HepG2 (cell line): ENCODE data around the gene IL1RAPL2. TPM values are rescaled to one million over a fixed set of nuclear protein-coding genes. Genes with fewer than 3 reads are reported as not detected.

ENCODE experiments used
- ATAC-seq: fragments of 200-7000 bp; cut with Tn5 transposase; 3 replicates; pipeline ENCODE4 v1.9.1; 2020; ENCODE audit warnings: mild to moderate bottlenecking, moderate library complexity
- BruUV-seq: library from RNA; stranded (reverse); fragments of 400-500 nt; replicated peaks from 2 replicates; lab custom pipeline; 2021; lab: Mats Ljungman, UMichigan
- CTCF ChIA-PET: fragments of 300-600 bp; formaldehyde crosslinking; extraction: SDS; loops from one replicate; lab custom pipeline; 2021; ENCODE audit warnings: low total read pairs, inconsistent platforms, low intra/inter-chr PET ratio; lab: Yijun Ruan, JAX
- POLR2A ChIA-PET: fragments of 350-600 bp; sonication (Branson Sonifier 250); formaldehyde crosslinking; loops from one replicate; lab custom pipeline; 2020; ENCODE audit warnings: antibody characterized with exemption, inconsistent platforms; lab: Yijun Ruan, JAX
- DNase-seq: peaks from one replicate; pipeline ENCODE4 v3.0.0-alpha.2; 2015; ENCODE audit warnings: low spot score
- FAIRE-seq: peaks from 3 replicates; lab custom pipeline; 2011; peaks lifted over from hg19 to GRCh38; lab: Jason Lieb, UNC
- H2AFZ ChIP-seq: one replicate; pipeline ENCODE4 v1.6.1; 2011; ENCODE audit warnings: low read length, inconsistent platforms
- H3K27ac ChIP-seq: fragments of 300-600 bp; 3 replicates; pipeline ENCODE4 v1.8.0; 2011; ENCODE audit warnings: mixed run types, mild to moderate bottlenecking, mixed read lengths, low read length, inconsistent platforms; ENCODE audit not compliant: insufficient read depth; ENCODE audit errors: extremely low read length
- H3K27me3 ChIP-seq, 2 experiments: fragments of 200-600 bp in 1 of 2; 2 replicates in 1 of 2; 3 replicates in 1 of 2; pipeline versions ENCODE4 v1.6.0 to v1.8.0; 2011; ENCODE audit warnings: low read length in 2 of 2, mild to moderate bottlenecking in 2 of 2, moderate library complexity in 2 of 2, inconsistent platforms in 1 of 2; ENCODE audit not compliant: insufficient read depth in 2 of 2, control insufficient read depth in 1 of 2
- H3K36me3 ChIP-seq, 2 experiments: fragments of 200-600 bp in 1 of 2; replicated peaks in 1 of 2; 2 replicates in 1 of 2; 3 replicates in 1 of 2; pipeline versions ENCODE4 v1.5.1 to v1.8.0; 2011; ENCODE audit warnings: low read length in 2 of 2, inconsistent platforms in 1 of 2; ENCODE audit not compliant: insufficient read depth in 2 of 2, control insufficient read depth in 1 of 2
- H3K4me1 ChIP-seq: 2 replicates; pipeline ENCODE4 v1.5.1; 2012; ENCODE audit warnings: low read length, inconsistent platforms; ENCODE audit not compliant: insufficient read depth
- H3K4me2 ChIP-seq: 2 replicates; pipeline ENCODE4 v1.6.0; 2011; ENCODE audit warnings: low read depth, low read length, inconsistent platforms
- H3K4me3 ChIP-seq, 3 experiments: fragments of 200-600 bp in 1 of 3; sonication (generic), shearing (Covaris generic) in 1 of 3; replicated peaks in 1 of 3; 2 replicates each; pipeline ENCODE4 v1.5.1; 2011 to 2016; ENCODE audit warnings: low read length in 3 of 3, inconsistent platforms in 2 of 3, low read depth in 2 of 3, mild to moderate bottlenecking in 2 of 3, control low read depth in 1 of 3, mixed read lengths in 1 of 3; ENCODE audit not compliant: insufficient read depth in 1 of 3
- H3K79me2 ChIP-seq: one replicate; pipeline ENCODE4 v1.6.1; 2011; ENCODE audit warnings: low read length, inconsistent platforms; ENCODE audit not compliant: insufficient read depth
- H3K9ac ChIP-seq: 2 replicates; pipeline ENCODE4 v1.6.0; 2011; ENCODE audit warnings: mild to moderate bottlenecking, low read depth, low read length, inconsistent platforms; ENCODE audit not compliant: insufficient read depth
- H3K9me3 ChIP-seq: 2 replicates; pipeline ENCODE4 v1.5.1; 2012; ENCODE audit warnings: mild to moderate bottlenecking, low read length
- H4K20me1 ChIP-seq: 2 replicates; pipeline ENCODE4 v1.6.0; 2011; ENCODE audit warnings: inconsistent platforms, mild to moderate bottlenecking, low read length, moderate library complexity; ENCODE audit not compliant: insufficient read depth
- ATF1 ChIP-seq: IDR thresholded peaks from 2 replicates; pipeline ENCODE4 v1.6.1; 2016; ENCODE audit warnings: mild to moderate bottlenecking, control low read depth
- ETV5 ChIP-seq: IDR thresholded peaks from 2 replicates; pipeline ENCODE4 v1.6.1; 2018; ENCODE audit warnings: missing biosample characterization, missing genetic modification reagents, inconsistent platforms, borderline replicate concordance
- MAFG ChIP-seq: sonication (generic); formaldehyde crosslinking; IDR thresholded peaks from 2 replicates; pipeline ENCODE4 v1.5.1; 2020; ENCODE audit warnings: mild to moderate bottlenecking, missing genetic modification reagents
- PCBP1 ChIP-seq: fragments of 200-400 bp; formaldehyde crosslinking; IDR thresholded peaks from 2 replicates; pipeline ENCODE4 v1.6.1; 2017; ENCODE audit warnings: mild to moderate bottlenecking, low read depth, low read length, borderline replicate concordance
- SALL1 ChIP-seq: sonication (generic); formaldehyde crosslinking; IDR thresholded peaks from 2 replicates; pipeline ENCODE4 v1.8.0; 2022; ENCODE audit warnings: mild to moderate bottlenecking, missing genetic modification reagents
- ZNF337 ChIP-seq: sonication (generic); formaldehyde crosslinking; IDR thresholded peaks from 2 replicates; pipeline ENCODE4 v1.5.1; 2020; ENCODE audit warnings: missing genetic modification reagents, low read depth, mild to moderate bottlenecking, borderline replicate concordance
- ZNF460 ChIP-seq: sonication (generic); formaldehyde crosslinking; IDR thresholded peaks from 2 replicates; pipeline ENCODE4 v1.5.1; 2020; ENCODE audit warnings: missing genetic modification reagents, mild to moderate bottlenecking, borderline replicate concordance
- WGBS: methylation state at CpG from one replicate; pipeline ENCODE4 v1.1.6; 2017; ENCODE audit warnings: low lambda C conversion rate; 5-methylcytosine and 5-hydroxymethylcytosine counted together
- in situ Hi-C: cut with HindIII; loops from 2 replicates; pipeline ENCODE4 v1.10.0; 2017; ENCODE audit warnings: low pct_unique_long_range_greater_than_20kb; ENCODE audit not compliant: extremely low pct_ligation_motif_present
- intact Hi-C: fragments of 100-400 bp; cut with micrococcal nuclease; formaldehyde crosslinking; loops from one replicate; pipeline ENCODE4 v1.10.0; 2022; ENCODE audit not compliant: unreplicated experiment
- polyA plus RNA-seq, 8 experiments: library from polyadenylated mRNA; depleted of rRNA in 3 of 8; stranded (reverse) in 7 of 8; unstranded in 1 of 8; fragments of >200 nt; fragmentation: Illumina TruSeq in 4 of 8; extraction: Trizol in 4 of 8; gene quantifications; 2 replicates each; pipeline versions ENCODE4 v1.2.1 to v1.2.3, GENCODE V29; 2011 to 2016; ENCODE audit warnings: low read depth in 4 of 8, missing spikeins in 1 of 8, mixed read lengths in 1 of 8; ENCODE audit not compliant: insufficient read depth in 1 of 8
- total RNA-seq, 5 experiments: library from RNA; depleted of rRNA; stranded (reverse); fragments of >200 nt; fragmentation: Illumina TruSeq; extraction: Trizol; gene quantifications; 2 replicates each; pipeline ENCODE4 v1.2.3, GENCODE V29; 2016; ENCODE audit warnings: low read depth in 1 of 5
- TF ChIP-seq, protein P1 (sequence below): sonication (generic); formaldehyde crosslinking; IDR thresholded peaks from 2 replicates; pipeline ENCODE4 v1.4.0; 2020; ENCODE audit warnings: missing genetic modification reagents, borderline replicate concordance
- TF ChIP-seq, protein P2 (sequence below): sonication (generic); formaldehyde crosslinking; conservative IDR thresholded peaks from 2 replicates; pipeline ENCODE4 v1.4.0; 2020; ENCODE audit warnings: missing genetic modification reagents

The IL1RAPL2 gene
- total and polyA plus RNA-seq, 2 of the 13 experiments (the other 11 are each of a cell fraction or from before 2014, with no cell fraction given): not detected

DNA sequence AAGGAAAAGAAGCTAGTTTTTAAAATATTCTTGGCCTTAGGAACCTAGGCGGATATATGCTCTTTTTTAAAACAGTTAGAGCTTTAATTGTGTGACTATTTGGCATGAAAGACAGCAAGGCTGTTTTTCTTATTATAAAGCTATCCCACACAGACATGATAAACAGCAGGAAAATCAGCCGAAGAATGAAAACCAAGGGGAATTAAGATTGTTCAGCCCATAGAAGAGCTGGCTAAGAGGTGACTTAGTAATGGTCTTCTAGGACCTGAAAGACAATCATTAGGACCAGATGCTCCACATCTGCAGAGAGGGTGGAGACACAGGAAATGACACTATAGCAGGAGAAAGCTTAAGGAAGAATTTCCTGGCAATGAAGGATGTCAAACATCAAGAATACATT, 1085.0 kb downstream of the IL1RAPL2 start (continued):
- TF ChIP-seq ETV5 (CRISPR knock-in tag): no peak

DNA sequence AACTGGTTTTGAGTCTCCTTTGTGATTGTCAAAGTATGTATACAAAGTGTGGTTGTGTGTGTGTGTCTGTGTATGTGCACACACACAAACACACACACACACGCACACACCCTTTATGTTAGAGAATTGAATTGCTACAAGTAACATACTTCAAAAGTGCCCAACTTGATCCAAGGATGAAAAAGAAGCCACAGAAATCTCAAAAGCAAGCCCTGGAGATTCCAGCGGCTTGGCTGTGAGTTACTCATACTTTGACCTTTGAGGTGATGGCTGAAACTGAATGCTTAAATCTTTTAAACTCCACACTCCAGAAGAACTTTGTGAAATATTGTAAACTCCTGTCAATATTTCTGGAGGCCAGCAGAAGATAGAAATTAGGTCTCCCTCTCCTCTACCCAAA, 1087.9 kb downstream of the IL1RAPL2 start:
- no TSS peak for BruUV-seq
- no peak for ATAC-seq
- Histone ChIP-seq H2AFZ (no peak overlapping the region), H3K79me2 (no peaks in the 10 kb centered on the region), H3K27me3 (no peaks in the 10 kb centered on the region), H3K9me3 (no peaks in the 10 kb centered on the region), H3K4me2 (no peak overlapping the region), H3K4me3 (no peak overlapping the region), H3K27ac (no peak overlapping the region), H4K20me1 (no peaks in the 10 kb centered on the region), H3K9ac (no peak overlapping the region), H3K36me3 (no peaks in the 10 kb centered on the region; a peak in 1 of 5 replicates), H3K4me1 (no peaks in the 10 kb centered on the region)
- TF ChIP-seq PCBP1: no peak
- no peak for TF ChIP-seq ZNF337 (CRISPR knock-in tag)
- no peak for TF ChIP-seq ZNF460
- TF ChIP-seq ATF1 (CRISPR knock-in tag): no peak
- TF ChIP-seq SALL1 (CRISPR knock-in tag): no peak
- intact Hi-C loops: no loop called here
- in situ Hi-C loops: no loop called here
- ChIA-PET POLR2A (no interaction called here), CTCF (no interaction called here)
- no peak for DNase-seq
- WGBS: 44% methylated on average over 2 of the region's 2 CpGs
- FAIRE-seq: no peak

DNA sequence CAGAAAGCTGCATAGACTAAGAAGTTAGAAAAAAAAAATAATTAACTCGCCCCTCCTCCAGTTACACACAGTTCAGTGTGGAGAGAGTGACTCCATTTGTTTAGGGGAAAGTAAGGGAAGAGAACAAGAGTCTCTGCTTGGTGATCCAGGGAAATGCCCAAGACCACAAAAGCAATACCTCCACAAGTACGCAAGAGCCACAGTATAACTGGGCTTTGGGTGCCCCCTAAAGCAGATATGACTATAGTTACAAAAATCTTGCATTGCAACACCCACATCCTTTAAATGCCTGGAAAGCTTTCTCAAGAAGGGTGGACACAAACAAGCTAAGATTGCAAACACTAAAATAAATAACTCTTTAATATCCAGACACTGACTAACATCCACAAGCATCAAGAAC, 1092.1 kb downstream of the IL1RAPL2 start:
- intact Hi-C loops (no loop called here), in situ Hi-C loops (no loop called here)
- ChIA-PET POLR2A (no interaction called here), CTCF (no interaction called here)
- Histone ChIP-seq H3K79me2 (no peaks in the 10 kb centered on the region), H3K4me3 (no peak overlapping the region), H3K27me3 (no peaks in the 10 kb centered on the region), H3K4me1 (no peaks in the 10 kb centered on the region), H3K9ac (no peak overlapping the region), H2AFZ (no peak overlapping the region), H3K4me2 (no peak overlapping the region), H3K36me3 (no peaks in the 10 kb centered on the region; a peak in 1 of 5 replicates), H4K20me1 (no peaks in the 10 kb centered on the region), H3K27ac (no peak overlapping the region), H3K9me3 (no peaks in the 10 kb centered on the region)
- BruUV-seq: no TSS peak
- FAIRE-seq (no peak), ATAC-seq (no peak), DNase-seq (no peak)
- WGBS: 50% methylated on average over 2 of the region's 2 CpGs
- TF ChIP-seq, protein P1, sequence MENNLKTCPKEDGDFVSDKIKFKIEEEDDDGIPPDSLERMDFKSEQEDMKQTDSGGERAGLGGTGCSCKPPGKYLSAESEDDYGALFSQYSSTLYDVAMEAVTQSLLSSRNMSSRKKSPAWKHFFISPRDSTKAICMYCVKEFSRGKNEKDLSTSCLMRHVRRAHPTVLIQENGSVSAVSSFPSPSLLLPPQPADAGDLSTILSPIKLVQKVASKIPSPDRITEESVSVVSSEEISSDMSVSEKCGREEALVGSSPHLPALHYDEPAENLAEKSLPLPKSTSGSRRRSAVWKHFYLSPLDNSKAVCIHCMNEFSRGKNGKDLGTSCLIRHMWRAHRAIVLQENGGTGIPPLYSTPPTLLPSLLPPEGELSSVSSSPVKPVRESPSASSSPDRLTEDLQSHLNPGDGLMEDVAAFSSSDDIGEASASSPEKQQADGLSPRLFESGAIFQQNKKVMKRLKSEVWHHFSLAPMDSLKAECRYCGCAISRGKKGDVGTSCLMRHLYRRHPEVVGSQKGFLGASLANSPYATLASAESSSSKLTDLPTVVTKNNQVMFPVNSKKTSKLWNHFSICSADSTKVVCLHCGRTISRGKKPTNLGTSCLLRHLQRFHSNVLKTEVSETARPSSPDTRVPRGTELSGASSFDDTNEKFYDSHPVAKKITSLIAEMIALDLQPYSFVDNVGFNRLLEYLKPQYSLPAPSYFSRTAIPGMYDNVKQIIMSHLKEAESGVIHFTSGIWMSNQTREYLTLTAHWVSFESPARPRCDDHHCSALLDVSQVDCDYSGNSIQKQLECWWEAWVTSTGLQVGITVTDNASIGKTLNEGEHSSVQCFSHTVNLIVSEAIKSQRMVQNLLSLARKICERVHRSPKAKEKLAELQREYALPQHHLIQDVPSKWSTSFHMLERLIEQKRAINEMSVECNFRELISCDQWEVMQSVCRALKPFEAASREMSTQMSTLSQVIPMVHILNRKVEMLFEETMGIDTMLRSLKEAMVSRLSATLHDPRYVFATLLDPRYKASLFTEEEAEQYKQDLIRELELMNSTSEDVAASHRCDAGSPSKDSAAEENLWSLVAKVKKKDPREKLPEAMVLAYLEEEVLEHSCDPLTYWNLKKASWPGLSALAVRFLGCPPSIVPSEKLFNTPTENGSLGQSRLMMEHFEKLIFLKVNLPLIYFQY (CRISPR knock-in tag): no peak
- TF ChIP-seq, protein P2, sequence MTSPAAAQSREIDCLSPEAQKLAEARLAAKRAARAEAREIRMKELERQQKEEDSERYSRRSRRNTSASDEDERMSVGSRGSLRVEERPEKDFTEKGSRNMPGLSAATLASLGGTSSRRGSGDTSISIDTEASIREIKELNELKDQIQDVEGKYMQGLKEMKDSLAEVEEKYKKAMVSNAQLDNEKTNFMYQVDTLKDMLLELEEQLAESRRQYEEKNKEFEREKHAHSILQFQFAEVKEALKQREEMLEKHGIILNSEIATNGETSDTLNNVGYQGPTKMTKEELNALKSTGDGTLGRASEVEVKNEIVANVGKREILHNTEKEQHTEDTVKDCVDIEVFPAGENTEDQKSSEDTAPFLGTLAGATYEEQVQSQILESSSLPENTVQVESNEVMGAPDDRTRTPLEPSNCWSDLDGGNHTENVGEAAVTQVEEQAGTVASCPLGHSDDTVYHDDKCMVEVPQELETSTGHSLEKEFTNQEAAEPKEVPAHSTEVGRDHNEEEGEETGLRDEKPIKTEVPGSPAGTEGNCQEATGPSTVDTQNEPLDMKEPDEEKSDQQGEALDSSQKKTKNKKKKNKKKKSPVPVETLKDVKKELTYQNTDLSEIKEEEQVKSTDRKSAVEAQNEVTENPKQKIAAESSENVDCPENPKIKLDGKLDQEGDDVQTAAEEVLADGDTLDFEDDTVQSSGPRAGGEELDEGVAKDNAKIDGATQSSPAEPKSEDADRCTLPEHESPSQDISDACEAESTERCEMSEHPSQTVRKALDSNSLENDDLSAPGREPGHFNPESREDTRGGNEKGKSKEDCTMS (CRISPR knock-in tag): no peak
- no peak for TF ChIP-seq MAFG (CRISPR knock-in tag)
